Fibroblast of skin of left quadriceps (primary cell): ENCODE data around the gene ASTN1.

Source experiments
- DNase-seq, 2 experiments: peaks; one replicate each; pipeline ENCODE4 v3.0.0-alpha.2; 2013; ENCODE audit warnings: low read depth in 2 of 2

The ASTN1 gene

GRCh38 chr1:176879784-176880620 is 284.5 kb downstream of the ASTN1 start:
- no peak for DNase-seq

GRCh38 chr1:176878750-176879536 is 285.6 kb downstream of the ASTN1 start:
- no peak for DNase-seq

DNA sequence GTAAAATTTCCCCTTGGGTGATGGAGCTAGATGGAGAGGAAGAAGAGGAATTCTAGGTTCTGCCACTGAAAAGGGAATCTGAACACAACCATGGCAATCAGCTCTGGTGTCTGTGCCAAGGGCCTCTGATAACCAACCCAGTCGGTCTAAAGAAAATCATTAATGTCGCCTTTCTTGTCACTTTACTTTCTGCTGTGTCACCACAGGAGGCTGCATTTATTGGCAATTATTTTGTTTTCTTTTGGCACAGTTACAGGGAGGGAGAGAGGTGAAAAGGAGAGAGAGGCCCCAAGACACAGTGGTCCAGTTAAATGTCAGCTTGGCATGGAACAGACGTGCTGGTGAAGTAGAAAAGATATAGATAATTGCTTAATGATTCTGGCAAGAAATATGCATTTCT is 287.0 kb downstream of the ASTN1 start:
- DNase-seq: no peak

DNA sequence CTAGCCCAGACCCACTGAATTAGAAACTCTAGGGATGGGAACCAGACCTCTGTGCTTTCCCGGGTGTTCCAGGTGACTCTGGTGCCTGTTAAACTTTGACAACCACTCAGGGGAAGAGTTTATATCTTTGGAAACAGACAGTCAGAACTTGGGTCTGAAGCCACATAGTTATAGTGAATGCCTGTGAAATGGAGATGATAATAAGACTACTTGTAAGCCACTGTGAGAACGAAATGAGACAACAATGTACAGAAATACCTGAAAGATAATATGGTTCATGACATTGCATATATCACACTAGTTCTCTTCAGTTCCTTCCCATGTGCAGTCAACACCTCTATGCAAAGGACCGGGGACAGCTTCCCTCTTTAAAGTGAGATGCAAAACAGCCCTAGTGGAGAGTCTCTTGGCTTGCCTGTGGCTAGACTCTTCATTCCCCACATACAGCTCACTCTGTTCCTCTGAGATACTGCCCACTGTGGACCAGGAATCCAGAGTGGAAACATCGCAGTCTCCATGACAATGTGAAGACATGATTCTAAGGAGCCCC is 287.5 kb downstream of the ASTN1 start:
- DNase-seq: no peak

DNA sequence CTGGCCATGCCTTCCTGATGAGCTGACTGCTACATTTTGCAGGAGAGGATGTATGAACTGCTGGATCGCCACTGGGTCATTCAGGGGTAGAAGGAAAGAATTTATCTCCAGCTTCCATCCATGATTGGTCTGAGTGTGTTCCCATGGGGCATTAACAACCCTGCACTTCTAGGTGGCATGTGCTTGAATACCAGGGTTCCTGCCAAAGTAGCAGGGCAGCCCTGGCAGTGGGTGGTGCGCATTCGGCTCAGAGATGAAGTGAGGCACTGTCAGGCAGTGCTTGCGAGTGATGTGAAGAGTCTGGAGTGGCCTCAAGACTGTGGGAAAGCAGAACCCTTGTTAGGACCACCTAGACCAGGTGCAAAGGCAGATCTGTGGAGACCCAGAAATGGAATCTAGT is 294.9 kb downstream of the ASTN1 start:
- no peak for DNase-seq

GRCh38 chr1:176866011-176866714 is 298.3 kb downstream of the ASTN1 start:
- DNase-seq: no peak

- DNase-seq: no peak
Measured at GRCh38 chr1:176864211-176864610, 300.3 kb downstream of the ASTN1 start.

DNA sequence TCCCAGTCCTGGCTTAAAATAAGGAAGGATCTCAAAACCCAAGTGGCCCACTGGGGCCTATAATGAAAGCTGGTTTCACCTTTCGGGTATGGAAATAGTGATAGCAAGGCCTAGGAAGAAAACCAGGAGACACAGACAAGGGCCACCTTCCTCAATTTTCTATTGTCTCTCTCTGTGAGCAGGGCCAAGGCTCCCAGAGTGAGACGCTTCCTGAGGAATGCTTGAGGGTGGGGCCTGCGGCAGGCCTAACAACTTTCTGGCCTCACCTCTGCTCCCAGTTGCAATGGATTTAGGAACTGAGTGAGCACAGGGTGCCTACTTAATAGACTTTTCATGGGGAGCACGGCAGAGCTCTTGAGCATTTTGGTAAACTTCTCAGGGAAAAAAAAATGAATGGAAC is 300.9 kb downstream of the ASTN1 start:
- no peak for DNase-seq

- DNase-seq: no peak
Measured at GRCh38 chr1:176858433-176858916, 306.0 kb downstream of the ASTN1 start.

DNA sequence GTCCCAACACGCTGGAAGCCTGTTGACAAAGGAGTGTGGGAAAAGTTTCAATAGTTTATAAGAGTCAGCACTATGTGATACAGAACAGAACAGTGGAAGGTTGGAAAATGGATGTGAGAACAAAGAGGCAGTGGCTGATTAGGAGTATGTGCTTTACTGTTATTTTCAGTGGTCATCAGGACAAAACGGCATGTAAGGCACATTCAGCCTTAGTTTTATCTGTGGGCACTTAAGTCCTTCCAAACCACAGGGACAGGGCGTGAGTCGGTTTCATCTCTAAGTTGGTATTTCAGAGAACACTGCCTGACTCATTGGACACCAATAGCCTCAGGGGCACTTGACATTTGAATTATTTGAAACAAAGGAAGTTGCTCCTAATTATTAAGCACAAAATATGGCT is 306.9 kb downstream of the ASTN1 start:
- DNase-seq: no peak

- no peak for DNase-seq
Measured at GRCh38 chr1:176854758-176855745, 309.5 kb downstream of the ASTN1 start.

DNA sequence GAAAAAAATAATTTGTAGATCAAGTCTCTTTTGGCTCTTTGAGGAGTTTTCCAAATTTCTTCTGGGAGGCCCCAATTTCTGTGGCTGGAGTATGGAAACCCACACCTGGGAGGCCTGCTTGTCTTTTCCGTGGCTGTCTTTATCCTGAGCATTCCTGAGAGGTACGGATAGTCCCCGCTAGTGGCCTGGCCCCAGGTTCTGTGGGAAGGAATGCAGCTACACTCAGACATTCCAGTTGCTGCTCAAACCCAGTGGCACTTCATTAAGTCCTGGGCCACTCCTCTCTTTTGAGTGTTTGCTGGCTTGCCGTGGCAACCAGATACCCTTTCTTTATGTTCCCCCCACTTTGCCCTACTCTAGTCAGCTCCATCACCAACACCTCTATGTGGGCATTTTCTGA is 310.4 kb downstream of the ASTN1 start:
- no peak for DNase-seq

GRCh38 chr1:176853503-176853902 is 311.0 kb downstream of the ASTN1 start:
- no peak for DNase-seq

DNA sequence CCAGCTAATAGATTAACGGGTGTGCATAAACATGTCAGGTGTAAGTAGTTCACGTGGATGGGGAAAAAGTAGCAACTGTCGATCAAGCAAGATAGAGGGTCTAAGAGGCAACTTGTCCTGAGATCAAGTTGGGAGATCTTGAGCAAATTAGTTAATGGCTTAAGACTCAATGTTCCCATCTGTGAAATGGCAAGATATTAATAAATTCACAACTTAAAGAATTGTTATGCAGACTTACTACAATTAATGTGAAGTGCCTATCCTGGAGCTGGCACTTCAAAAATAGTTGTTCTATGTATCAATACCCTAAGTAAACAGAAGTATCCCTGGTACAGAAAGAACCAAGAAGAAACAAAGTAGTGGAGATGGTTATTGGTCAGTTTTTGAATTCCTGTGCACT is 312.4 kb downstream of the ASTN1 start:
- no peak for DNase-seq

DNA sequence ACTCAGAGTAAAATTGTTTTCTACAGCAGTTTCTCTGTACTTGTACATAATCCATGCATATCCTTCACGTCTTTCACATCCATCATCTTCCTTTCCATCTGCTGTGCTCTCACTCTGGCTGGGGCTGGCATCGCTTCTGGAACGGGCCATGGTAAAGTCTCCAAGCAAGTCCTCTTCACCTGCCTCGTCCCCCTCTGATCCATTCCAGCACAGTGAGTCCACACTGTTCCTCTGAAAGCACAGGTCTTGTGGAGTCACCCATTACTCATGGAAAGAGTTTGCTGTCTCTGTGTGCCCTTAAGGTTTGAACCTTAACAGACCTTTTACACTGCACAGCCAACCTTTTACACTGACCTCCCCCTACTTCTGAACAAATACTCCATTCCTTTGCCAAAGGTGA is 313.6 kb downstream of the ASTN1 start:
- no peak for DNase-seq

DNA sequence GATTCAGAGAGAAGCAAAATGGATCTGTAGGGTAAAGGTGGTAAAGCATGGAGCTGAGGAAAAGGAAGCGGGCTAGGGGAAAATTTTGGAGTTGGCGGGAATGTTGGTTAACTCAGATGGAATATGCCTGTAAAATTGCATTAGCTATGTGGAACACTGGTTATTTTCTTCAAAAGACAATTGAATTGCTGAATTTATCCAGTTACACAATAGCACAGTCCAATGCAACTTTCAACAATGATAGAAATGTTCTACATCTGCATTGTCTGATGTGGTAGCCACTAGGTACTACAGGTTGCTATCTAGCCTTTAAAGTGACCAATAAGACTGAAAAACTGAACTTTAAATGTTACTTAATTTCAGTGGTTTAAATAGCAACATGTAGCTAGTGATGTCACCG is 315.2 kb downstream of the ASTN1 start:
- no peak for DNase-seq

GRCh38 chr1:176847052-176847451 is 317.5 kb downstream of the ASTN1 start:
- no peak for DNase-seq

DNA sequence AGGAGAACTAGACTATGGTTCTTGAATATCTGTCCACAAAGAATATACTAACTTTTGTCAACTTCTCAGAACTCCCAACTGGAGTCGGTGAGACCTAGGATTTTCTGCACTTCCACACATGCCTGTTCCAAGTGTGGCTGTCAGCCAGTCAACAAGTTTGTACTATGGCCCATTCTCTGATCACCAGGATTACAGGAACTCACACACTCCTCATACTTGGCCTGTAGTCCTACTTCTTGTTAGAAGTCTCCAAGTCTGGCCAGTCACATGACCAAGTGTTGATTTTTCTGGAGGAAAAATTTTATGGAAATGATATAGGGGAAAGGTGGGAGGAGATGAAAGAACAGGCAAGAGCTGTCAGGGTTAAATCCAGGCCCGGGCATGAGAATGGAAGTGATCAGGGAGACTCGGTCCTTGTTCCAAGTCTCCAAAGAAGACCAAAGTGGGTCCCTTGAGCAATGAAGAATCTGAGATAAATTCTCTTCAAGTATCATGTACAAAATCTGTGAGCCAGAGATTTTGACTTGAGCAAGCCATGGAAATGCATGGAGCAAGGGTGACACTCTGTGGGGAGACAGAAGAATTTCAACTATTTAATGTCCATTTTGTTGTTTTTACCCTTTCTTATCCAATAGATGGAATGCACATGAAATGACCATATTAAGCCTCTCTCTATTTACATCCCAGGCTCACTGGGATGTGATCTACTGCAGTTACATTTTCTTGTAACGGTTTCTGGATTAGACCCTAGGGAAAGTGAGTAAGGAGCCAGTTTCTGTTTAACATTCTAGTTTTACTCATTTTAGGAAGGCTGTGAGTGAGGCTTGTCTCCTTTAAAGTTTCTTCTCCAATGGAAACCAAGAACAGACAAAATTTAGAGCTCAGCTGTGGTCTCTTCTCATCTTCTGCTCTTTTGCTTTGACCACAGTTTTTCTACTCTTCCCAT is 320.9 kb downstream of the ASTN1 start:
- peak; percentile 44 for DNase-seq

- no peak for DNase-seq
Measured at GRCh38 chr1:176841238-176841637, 323.3 kb downstream of the ASTN1 start.

- no peak for DNase-seq
Measured at GRCh38 chr1:176839216-176839615, 325.3 kb downstream of the ASTN1 start.
